Vagina (tissue), 2 donors: ENCODE measurements around the gene THADA.

Experiments used
- POLR2A ChIP-seq, 2 donors: fragments of 450-650 bp; IDR thresholded peaks; one replicate each; pipeline ENCODE4 v1.6.1; 2017; ENCODE audit warnings: antibody characterized with exemption in 2 of 2, mild to moderate bottlenecking in 2 of 2, moderate library complexity in 2 of 2
- POLR2AphosphoS5 ChIP-seq, 2 donors: sonication (generic); formaldehyde crosslinking; IDR thresholded peaks; one replicate each; pipeline ENCODE4 v1.9.0; 2017; ENCODE audit warnings: antibody characterized with exemption in 2 of 2, mild to moderate bottlenecking in 2 of 2, low read depth in 1 of 2; ENCODE audit not compliant: insufficient read depth in 1 of 2
- TF ChIP-seq, protein P1 (sequence below), 3 experiments: fragments of 450-650 bp in 2 of 3; fragments of 200-600 bp in 1 of 3; sonication (generic) in 1 of 3; IDR thresholded peaks; one replicate each; pipeline ENCODE4 v1.5.1; 2017 to 2019; ENCODE audit warnings: antibody characterized with exemption in 3 of 3, mild to moderate bottlenecking in 2 of 3, moderate library complexity in 2 of 3

DNA sequence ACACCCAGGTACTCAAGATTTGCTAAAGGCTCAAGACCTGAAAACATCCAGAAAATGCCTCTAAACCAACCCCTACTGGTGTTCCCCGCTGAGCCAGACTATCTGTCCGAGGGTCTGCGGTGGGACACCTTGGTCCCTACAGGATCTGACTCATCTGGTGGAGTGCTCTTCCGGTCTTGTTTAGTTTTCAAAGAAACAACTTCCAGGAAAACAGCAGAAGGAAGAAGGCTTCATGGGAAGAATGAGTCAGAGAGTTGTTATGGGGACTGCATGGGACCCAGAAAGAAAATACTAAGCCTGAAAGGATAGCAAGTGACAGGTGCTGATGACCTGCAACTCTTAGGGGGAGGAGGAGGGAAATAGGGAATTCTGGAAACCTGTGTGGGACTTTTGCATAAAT is 410.7 kb downstream of the THADA start:
- TF ChIP-seq, protein P1, sequence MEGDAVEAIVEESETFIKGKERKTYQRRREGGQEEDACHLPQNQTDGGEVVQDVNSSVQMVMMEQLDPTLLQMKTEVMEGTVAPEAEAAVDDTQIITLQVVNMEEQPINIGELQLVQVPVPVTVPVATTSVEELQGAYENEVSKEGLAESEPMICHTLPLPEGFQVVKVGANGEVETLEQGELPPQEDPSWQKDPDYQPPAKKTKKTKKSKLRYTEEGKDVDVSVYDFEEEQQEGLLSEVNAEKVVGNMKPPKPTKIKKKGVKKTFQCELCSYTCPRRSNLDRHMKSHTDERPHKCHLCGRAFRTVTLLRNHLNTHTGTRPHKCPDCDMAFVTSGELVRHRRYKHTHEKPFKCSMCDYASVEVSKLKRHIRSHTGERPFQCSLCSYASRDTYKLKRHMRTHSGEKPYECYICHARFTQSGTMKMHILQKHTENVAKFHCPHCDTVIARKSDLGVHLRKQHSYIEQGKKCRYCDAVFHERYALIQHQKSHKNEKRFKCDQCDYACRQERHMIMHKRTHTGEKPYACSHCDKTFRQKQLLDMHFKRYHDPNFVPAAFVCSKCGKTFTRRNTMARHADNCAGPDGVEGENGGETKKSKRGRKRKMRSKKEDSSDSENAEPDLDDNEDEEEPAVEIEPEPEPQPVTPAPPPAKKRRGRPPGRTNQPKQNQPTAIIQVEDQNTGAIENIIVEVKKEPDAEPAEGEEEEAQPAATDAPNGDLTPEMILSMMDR (IDR thresholded peaks at IDR 0.05), result no peak
- TF ChIP-seq POLR2A (IDR thresholded peaks at IDR 0.05) (no peak), POLR2AphosphoS5 (IDR thresholded peaks at IDR 0.05; ENCODE audit: insufficient read depth in 1 of 2, low read depth in 1 of 2) (no peak)
